GM18508 (cell line): ENCODE measurements around the gene ROR2.

Experiments used
- ATAC-seq: cut with Tn5 transposase; IDR thresholded peaks from one replicate; pipeline ENCODE4 v1.9.1; 2021; ENCODE audit warnings: moderate number of reproducible peaks; ENCODE audit not compliant: insufficient read depth, unreplicated experiment

Gene ROR2

GRCh38 chr9:91784673-91785446 lies 165.2 kb downstream of the ROR2 start:
- no peak for ATAC-seq

GRCh38 chr9:91783876-91784672 lies 166.0 kb downstream of the ROR2 start:
- ATAC-seq: no peak

GRCh38 chr9:91783411-91783810 lies 166.6 kb downstream of the ROR2 start:
- ATAC-seq: no peak

- ATAC-seq: no peak
These were observed 167.3 kb downstream of the ROR2 start for GRCh38 chr9:91782708-91783214.

GRCh38 chr9:91781906-91782305 lies 168.1 kb downstream of the ROR2 start:
- no peak for ATAC-seq

- no peak for ATAC-seq
These were observed 168.9 kb downstream of the ROR2 start for GRCh38 chr9:91781116-91781515.

GRCh38 chr9:91778031-91778430 lies 172.0 kb downstream of the ROR2 start:
- ATAC-seq: no peak

- no peak for ATAC-seq
These were observed 172.7 kb downstream of the ROR2 start for GRCh38 chr9:91777292-91777830.

GRCh38 chr9:91776409-91777291 lies 173.4 kb downstream of the ROR2 start:
- no peak for ATAC-seq

GRCh38 chr9:91775708-91776028 lies 174.4 kb downstream of the ROR2 start:
- ATAC-seq: no peak

GRCh38 chr9:91775011-91775707 lies 174.9 kb downstream of the ROR2 start:
- ATAC-seq: no peak

GRCh38 chr9:91773156-91773555 lies 176.9 kb downstream of the ROR2 start:
- no peak for ATAC-seq

- no peak for ATAC-seq
These were observed 178.2 kb downstream of the ROR2 start for GRCh38 chr9:91771864-91772263.

GRCh38 chr9:91771027-91771426 lies 179.0 kb downstream of the ROR2 start:
- no peak for ATAC-seq

- no peak for ATAC-seq
These were observed 179.8 kb downstream of the ROR2 start for GRCh38 chr9:91770229-91770628.

- ATAC-seq: no peak
These were observed 180.8 kb downstream of the ROR2 start for GRCh38 chr9:91768977-91769916.

- no peak for ATAC-seq
These were observed 181.5 kb downstream of the ROR2 start for GRCh38 chr9:91768507-91768906.

GRCh38 chr9:91766315-91767069 lies 183.5 kb downstream of the ROR2 start:
- no peak for ATAC-seq
